Liver (tissue), 9 donors: ENCODE results near the gene VGLL4. TPM values are rescaled to one million over a fixed set of nuclear protein-coding genes. Genes with fewer than 3 reads are reported as not detected.

ENCODE experiments used
- DNase-seq: peaks from one replicate; pipeline ENCODE4 v3.0.0-alpha.2; 2017; ENCODE audit warnings: low spot score
- H3K27ac ChIP-seq, 2 donors: one replicate each; pipeline ENCODE4 v1.7.0; 2013; ENCODE audit warnings: inconsistent platforms in 2 of 2, low read length in 2 of 2, control low read depth in 1 of 2, low read depth in 1 of 2, mild to moderate bottlenecking in 1 of 2
- H3K27me3 ChIP-seq, 4 donors: one replicate each; pipeline versions ENCODE4 v1.6.1 to v1.7.0; 2013; ENCODE audit warnings: low read length in 3 of 4, inconsistent platforms in 1 of 4, mild to moderate bottlenecking in 1 of 4, moderate library complexity in 1 of 4; ENCODE audit not compliant: control insufficient read depth in 4 of 4, insufficient read depth in 4 of 4
- H3K36me3 ChIP-seq, 4 donors: one replicate each; pipeline versions ENCODE4 v1.6.1 to v1.7.0; 2013; ENCODE audit warnings: low read length in 3 of 4, mild to moderate bottlenecking in 3 of 4, low read depth in 1 of 4, moderate library complexity in 1 of 4; ENCODE audit not compliant: control insufficient read depth in 4 of 4, insufficient read depth in 3 of 4
- H3K4me1 ChIP-seq, 4 donors: one replicate each; pipeline versions ENCODE4 v1.6.1 to v1.7.0; 2013; ENCODE audit warnings: low read length in 3 of 4, mild to moderate bottlenecking in 3 of 4, moderate library complexity in 1 of 4; ENCODE audit not compliant: control insufficient read depth in 4 of 4, insufficient read depth in 4 of 4
- H3K4me3 ChIP-seq, 3 donors: one replicate each; pipeline versions ENCODE4 v1.6.1 to v1.7.0; 2013; ENCODE audit warnings: low read length in 3 of 3, control low read depth in 1 of 3, low read depth in 1 of 3, mild to moderate bottlenecking in 1 of 3
- H3K9ac ChIP-seq, 2 donors: one replicate each; pipeline ENCODE4 v1.7.0; 2013; ENCODE audit warnings: low read length in 2 of 2, mild to moderate bottlenecking in 2 of 2, moderate library complexity in 2 of 2, control low read depth in 1 of 2, low read depth in 1 of 2
- H3K9me3 ChIP-seq, 4 donors: one replicate each; pipeline versions ENCODE4 v1.6.1 to v1.7.0; 2013; ENCODE audit warnings: low read length in 3 of 4; ENCODE audit not compliant: control insufficient read depth in 4 of 4
- CTCF ChIP-seq: fragments of 150-350 bp; IDR thresholded peaks from 2 replicates; pipeline ENCODE4 v1.5.1; 2017; ENCODE audit warnings: improper control_type of control experiment, low read depth, low read length; ENCODE audit not compliant: missing input control
- EGR1 ChIP-seq, 2 donors: IDR thresholded peaks; 2 replicates each; pipeline ENCODE4 v1.6.1; 2016 to 2018; ENCODE audit warnings: antibody characterized with exemption in 2 of 2, low read depth in 2 of 2
- FOXA1 ChIP-seq: IDR thresholded peaks from 2 replicates; pipeline ENCODE4 v1.6.1; 2016; ENCODE audit warnings: antibody characterized with exemption
- FOXA2 ChIP-seq: IDR thresholded peaks from 2 replicates; pipeline ENCODE4 v1.6.1; 2016; ENCODE audit warnings: antibody characterized with exemption
- GABPA ChIP-seq, 2 donors: IDR thresholded peaks in 1 of 2; conservative IDR thresholded peaks in 1 of 2; 2 replicates each; pipeline ENCODE4 v1.6.1; 2016; ENCODE audit warnings: antibody characterized with exemption in 2 of 2, mild to moderate bottlenecking in 1 of 2, moderate library complexity in 1 of 2
- HNF4A ChIP-seq, 2 donors: conservative IDR thresholded peaks; 2 replicates each; pipeline ENCODE4 v1.6.1; 2016; ENCODE audit warnings: antibody characterized with exemption in 2 of 2, mild to moderate bottlenecking in 2 of 2
- HNF4G ChIP-seq: IDR thresholded peaks from 2 replicates; pipeline ENCODE4 v1.6.1; 2016; ENCODE audit warnings: antibody characterized with exemption
- JUND ChIP-seq, 2 donors: IDR thresholded peaks; 2 replicates each; pipeline ENCODE4 v1.6.1; 2016; ENCODE audit warnings: antibody characterized with exemption in 2 of 2
- NR2F2 ChIP-seq: IDR thresholded peaks from 2 replicates; pipeline ENCODE4 v1.6.1; 2016; ENCODE audit warnings: antibody characterized with exemption
- RAD21 ChIP-seq, 2 donors: IDR thresholded peaks; 2 replicates each; pipeline ENCODE4 v1.6.1; 2016; ENCODE audit warnings: antibody characterized with exemption in 2 of 2, mild to moderate bottlenecking in 2 of 2
- REST ChIP-seq: IDR thresholded peaks from 2 replicates; pipeline ENCODE4 v1.6.1; 2016; ENCODE audit warnings: antibody characterized with exemption, mild to moderate bottlenecking
- RXRA ChIP-seq, 2 donors: IDR thresholded peaks; 2 replicates each; pipeline ENCODE4 v1.6.1; 2017 to 2018; ENCODE audit warnings: antibody characterized with exemption in 2 of 2, mild to moderate bottlenecking in 1 of 2
- SP1 ChIP-seq: IDR thresholded peaks from 2 replicates; pipeline ENCODE4 v1.6.1; 2018; ENCODE audit warnings: antibody characterized with exemption, mild to moderate bottlenecking
- TAF1 ChIP-seq: conservative IDR thresholded peaks from 2 replicates; pipeline ENCODE4 v1.6.1; 2016; ENCODE audit warnings: antibody characterized with exemption, mild to moderate bottlenecking
- YY1 ChIP-seq: IDR thresholded peaks from 2 replicates; pipeline ENCODE4 v1.6.1; 2016; ENCODE audit warnings: antibody characterized with exemption, mild to moderate bottlenecking
- ZBTB33 ChIP-seq: IDR thresholded peaks from 2 replicates; pipeline ENCODE4 v1.6.1; 2016; ENCODE audit warnings: antibody characterized with exemption
- WGBS: extraction: QIAGEN DNeasy Blood & Tissue Kit; methylation state at CpG from one replicate; pipeline ENCODE4 v1.1.7; 2013; 5-methylcytosine and 5-hydroxymethylcytosine counted together
- polyA plus RNA-seq, 2 donors: library from polyadenylated mRNA; stranded (reverse) in 1 of 2; unstranded in 1 of 2; fragments of 200-250 nt in 1 of 2; fragments of >200 nt in 1 of 2; fragmentation: Nextera tagmentation in 1 of 2; extraction: Ambion mirVana in 1 of 2; gene quantifications; one replicate each; pipeline versions ENCODE4 v1.2.1 to v1.2.3, GENCODE V29; 2013 to 2015
- total RNA-seq, 2 donors: library from RNA; depleted of rRNA; stranded (reverse); fragments of >200 nt; gene quantifications; one replicate each; pipeline ENCODE4 v1.2.3, GENCODE V29; 2014
- TF ChIP-seq, protein P1 (sequence below): IDR thresholded peaks from 2 replicates; pipeline ENCODE4 v1.6.1; 2016; ENCODE audit warnings: antibody characterized with exemption
- donor health status: healthy.
- donor health status: healthy.
- donor health status: healthy.
- donor health status: healthy.
- donor health status: healthy.

VGLL4 gene
- total and polyA plus RNA-seq, 4 donors: 7.2 to 27.9 (median 13.0) TPM

DNA sequence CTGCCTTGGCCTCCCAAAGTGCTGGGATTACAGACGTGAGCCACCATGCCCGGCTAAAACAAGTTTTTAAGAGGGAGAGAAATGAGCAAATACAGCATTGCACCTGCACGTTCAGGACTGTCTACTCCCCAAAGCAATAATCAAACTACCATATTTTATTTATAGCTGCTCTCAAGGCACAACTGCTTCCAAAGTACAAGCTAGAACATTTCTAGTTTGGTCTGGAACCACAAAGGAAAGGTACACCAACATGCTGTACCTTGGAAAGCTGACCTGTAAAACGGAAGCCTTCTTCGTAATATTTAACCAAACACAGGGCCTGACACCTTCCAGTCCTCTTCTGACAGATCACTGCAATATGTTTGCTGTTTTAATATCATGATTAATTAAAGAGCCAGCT lies 14.5 kb upstream of the VGLL4 start:
- 44% methylated on average over 5 of the region's 5 CpGs for WGBS
- Histone ChIP-seq H3K9me3 (no peaks in the 10 kb centered on the region), H3K4me3 (no peak overlapping the region), H3K4me1 (peaks cover 0 to 16% (median 7%) of the 10 kb centered on the region in 4 donors), H3K27ac (no peak overlapping the region), H3K9ac (no peak overlapping the region), H3K27me3 (no peaks in the 10 kb centered on the region), H3K36me3 (no peaks in the 10 kb centered on the region)
- DNase-seq: no peak
- TF ChIP-seq HNF4A (conservative IDR thresholded peaks at IDR 0.05): peak in 1 of 2 donors; percentile 13
- no peak for TF ChIP-seq HNF4G
- TF ChIP-seq SP1: no peak
- TF ChIP-seq FOXA2: no peak
- TF ChIP-seq RAD21 (IDR thresholded peaks at IDR 0.05): no peak
- no peak for TF ChIP-seq CTCF
- TF ChIP-seq JUND (IDR thresholded peaks at IDR 0.05): no peak

DNA sequence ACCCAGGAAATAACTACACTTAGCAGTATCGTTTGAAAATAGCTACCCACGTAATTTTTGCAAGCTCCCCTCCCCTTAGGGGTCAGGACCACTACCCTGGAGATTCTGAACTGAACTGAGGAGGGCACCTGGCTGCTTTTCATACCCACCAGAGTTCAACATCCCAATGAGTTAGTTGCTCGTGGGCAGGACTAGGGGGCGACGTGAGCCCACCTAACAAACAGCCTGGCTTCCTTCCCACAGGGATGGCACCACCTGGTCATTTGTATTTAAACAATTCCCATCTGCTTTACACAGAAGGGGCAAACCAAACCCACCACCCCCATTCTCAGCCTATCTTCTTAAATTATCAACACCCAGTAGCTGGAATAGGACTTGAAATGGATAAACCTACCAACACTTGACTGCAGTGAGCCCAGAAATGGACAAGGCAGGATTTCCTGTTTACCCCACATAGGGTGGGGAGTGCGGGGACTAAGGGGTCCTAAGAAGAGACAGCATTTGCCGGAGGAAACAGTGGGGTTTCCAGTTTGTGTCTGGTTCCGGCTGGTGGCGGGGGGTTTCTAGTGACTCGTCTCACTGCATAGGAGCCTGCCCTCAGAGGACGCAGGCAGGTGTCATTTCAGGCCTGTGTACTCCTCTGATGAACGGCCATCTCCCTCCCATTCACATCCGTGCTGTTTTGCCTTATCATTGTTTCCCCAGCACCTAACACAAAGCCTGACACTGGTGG lies 11.6 kb upstream of the VGLL4 start:
- H3K36me3 ChIP-seq: no peaks in the 10 kb centered on the region
- whole genome bisulfite sequencing: 82% methylated on average over 13 of the region's 13 CpGs
- no peak overlapping the region for H3K4me3 ChIP-seq
- no peaks in the 10 kb centered on the region for H3K9me3 ChIP-seq
- peaks cover 0 to 11% (median 4%) of the 10 kb centered on the region in 4 donors for H3K4me1 ChIP-seq
- H3K9ac ChIP-seq: no peak overlapping the region
- no peak for DNase-seq
- no peaks in the 10 kb centered on the region for H3K27me3 ChIP-seq
- no peak overlapping the region for H3K27ac ChIP-seq
- peak; percentile 35 to 52 for TF ChIP-seq RAD21 (IDR thresholded peaks at IDR 0.05)
- no peak for TF ChIP-seq CTCF
- no peak for TF ChIP-seq FOXA2
- no peak for TF ChIP-seq GABPA (IDR thresholded peaks at IDR 0.05 in 1 of 2, conservative IDR thresholded peaks at IDR 0.05 in 1 of 2)
- TF ChIP-seq EGR1 (IDR thresholded peaks at IDR 0.05; ENCODE audit: low read depth in 2 of 2): no peak
- no peak for TF ChIP-seq JUND (IDR thresholded peaks at IDR 0.05)
- TF ChIP-seq, protein P1, sequence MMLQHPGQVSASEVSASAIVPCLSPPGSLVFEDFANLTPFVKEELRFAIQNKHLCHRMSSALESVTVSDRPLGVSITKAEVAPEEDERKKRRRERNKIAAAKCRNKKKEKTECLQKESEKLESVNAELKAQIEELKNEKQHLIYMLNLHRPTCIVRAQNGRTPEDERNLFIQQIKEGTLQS: no peak

GRCh38 chr3:11654166-11654565 lies 10.5 kb upstream of the VGLL4 start:
- 88% methylated on average over 4 of the region's 4 CpGs for WGBS
- no peak overlapping the region for H3K27ac ChIP-seq
- no peak for DNase-seq
- H3K4me1 ChIP-seq: peaks cover 0 to 6% (median 2%) of the 10 kb centered on the region in 4 donors
- H3K9me3 ChIP-seq: no peaks in the 10 kb centered on the region
- no peaks in the 10 kb centered on the region for H3K27me3 ChIP-seq
- TF ChIP-seq HNF4A (conservative IDR thresholded peaks at IDR 0.05): no peak
- TF ChIP-seq EGR1 (IDR thresholded peaks at IDR 0.05; ENCODE audit: low read depth in 2 of 2): no peak
- TF ChIP-seq, protein P1: no peak
- TF ChIP-seq REST: no peak
- no peak for TF ChIP-seq FOXA1
- TF ChIP-seq JUND (IDR thresholded peaks at IDR 0.05): no peak
- TF ChIP-seq ZBTB33: no peak
- no peak for TF ChIP-seq RAD21 (IDR thresholded peaks at IDR 0.05)
- TF ChIP-seq YY1: no peak
- no peak for TF ChIP-seq TAF1
- no peak for TF ChIP-seq RXRA (IDR thresholded peaks at IDR 0.05)
- TF ChIP-seq NR2F2: no peak
- no peaks in the 10 kb centered on the region for H3K36me3 ChIP-seq
- no peak overlapping the region for H3K9ac ChIP-seq
- H3K4me3 ChIP-seq: no peak overlapping the region
